Natural killer cell (primary cell): ENCODE results near the gene KIF3A. TPM values are rescaled to one million over a fixed set of nuclear protein-coding genes. Genes with fewer than 3 reads are reported as not detected.

Source experiments
- ATAC-seq, 3 donors: fragments of 150-1000 bp in 2 of 3; fragments of 200-7000 bp in 1 of 3; cut with Tn5 transposase; 1 replicate in 1 of 3; 2 replicates in 2 of 3; pipeline ENCODE4 v1.10.0; 2021; ENCODE audit warnings: mild to moderate bottlenecking in 2 of 3, moderate library complexity in 2 of 3
- DNase-seq, 2 donors: peaks; one replicate each; pipeline versions ENCODE4 v3.0.0 to v3.0.0-alpha.2; 2013 to 2021; ENCODE audit warnings: mixed read lengths in 1 of 2
- H3K27ac ChIP-seq: one replicate; pipeline ENCODE4 v1.5.1; 2013; ENCODE audit warnings: mild to moderate bottlenecking, low read length
- H3K27me3 ChIP-seq: one replicate; pipeline ENCODE4 v1.6.1; 2013; ENCODE audit warnings: low read length; ENCODE audit not compliant: control insufficient read depth, insufficient read depth
- H3K36me3 ChIP-seq: one replicate; pipeline ENCODE4 v1.6.1; 2013; ENCODE audit warnings: low read length; ENCODE audit not compliant: control insufficient read depth, insufficient read depth
- H3K4me1 ChIP-seq: one replicate; pipeline ENCODE4 v1.6.1; 2013; ENCODE audit warnings: low read length; ENCODE audit not compliant: control insufficient read depth, insufficient read depth
- H3K4me3 ChIP-seq: one replicate; pipeline ENCODE4 v1.5.1; 2013; ENCODE audit warnings: low read length
- H3K9me3 ChIP-seq: one replicate; pipeline ENCODE4 v1.6.1; 2013; ENCODE audit warnings: low read length; ENCODE audit not compliant: control insufficient read depth, insufficient read depth
- H3K27ac Mint-ChIP-seq, 2 donors: one replicate each; pipeline ENCODE4 v1.8.0; 2022; ENCODE audit warnings: mild to moderate bottlenecking in 2 of 2, mixed read lengths in 2 of 2, moderate library complexity in 1 of 2
- H3K27me3 Mint-ChIP-seq, 2 donors: one replicate each; pipeline ENCODE4 v1.8.0; 2022; ENCODE audit warnings: low read depth in 2 of 2, mixed read lengths in 2 of 2
- H3K36me3 Mint-ChIP-seq: one replicate; pipeline ENCODE4 v1.8.0; 2022; ENCODE audit warnings: mixed read lengths
- H3K4me1 Mint-ChIP-seq, 2 donors: one replicate each; pipeline ENCODE4 v1.8.0; 2022; ENCODE audit warnings: mixed read lengths in 2 of 2
- H3K4me3 Mint-ChIP-seq: one replicate; pipeline ENCODE4 v1.8.0; 2022; ENCODE audit warnings: mild to moderate bottlenecking, moderate library complexity, mixed read lengths
- H3K9me3 Mint-ChIP-seq, 2 donors: one replicate each; pipeline ENCODE4 v1.8.0; 2022; ENCODE audit warnings: mixed read lengths in 2 of 2
- WGBS: methylation state at CpG from one replicate; pipeline ENCODE4 v1.1.7; 2013; ENCODE audit warnings: missing lambda C conversion rate; ENCODE audit not compliant: insufficient coverage; 5-methylcytosine and 5-hydroxymethylcytosine counted together
- intact Hi-C: fragments of 100-400 bp; cut with micrococcal nuclease; formaldehyde crosslinking; loops from one replicate; pipeline ENCODE4 v1.14.2; 2022
- total RNA-seq, 4 donors: library from RNA; stranded (reverse); fragments of 120-200 nt in 1 of 4; gene quantifications; one replicate each; pipeline versions ENCODE4 v1.2.3 to v1.2.4, GENCODE V29; 2013 to 2022
- TF ChIP-seq, protein P1 (sequence below): fragments of 200-600 bp; IDR thresholded peaks from one replicate; pipeline ENCODE4 v1.8.0; 2022; ENCODE audit warnings: antibody characterized with exemption

KIF3A gene
- total RNA-seq, 3 donors from 2014 or later (not counting 1 experiment from before 2014, with no cell fraction given), result 13.6 to 19.2 (median 18.6) TPM

DNA sequence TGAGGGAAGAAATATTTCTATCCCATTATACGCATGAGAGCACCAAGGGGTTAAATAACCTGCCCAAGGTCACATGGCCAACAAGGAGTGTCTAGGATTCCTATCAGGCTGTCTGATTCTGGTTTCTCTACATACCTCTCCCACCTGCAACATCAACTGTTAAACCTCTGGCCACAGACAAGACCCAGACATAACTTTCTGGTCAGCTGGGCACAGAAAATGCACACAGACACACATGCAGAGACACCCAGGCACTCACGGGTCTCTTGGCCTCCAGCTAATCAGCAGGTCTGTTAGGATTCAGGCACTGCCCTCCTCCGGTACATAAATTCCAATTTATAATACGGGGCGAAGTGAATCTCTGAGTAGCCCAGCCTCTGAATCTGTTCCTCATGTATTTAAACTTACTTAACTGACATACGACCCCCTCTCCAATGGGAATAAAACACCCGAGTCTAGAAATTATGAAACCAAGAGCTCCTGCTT lies 38.2 kb upstream of the KIF3A start:
- H3K27me3 Mint-ChIP-seq, result peaks cover 24 to 25% of the 10 kb centered on the region in 2 donors
- TF ChIP-seq, protein P1, sequence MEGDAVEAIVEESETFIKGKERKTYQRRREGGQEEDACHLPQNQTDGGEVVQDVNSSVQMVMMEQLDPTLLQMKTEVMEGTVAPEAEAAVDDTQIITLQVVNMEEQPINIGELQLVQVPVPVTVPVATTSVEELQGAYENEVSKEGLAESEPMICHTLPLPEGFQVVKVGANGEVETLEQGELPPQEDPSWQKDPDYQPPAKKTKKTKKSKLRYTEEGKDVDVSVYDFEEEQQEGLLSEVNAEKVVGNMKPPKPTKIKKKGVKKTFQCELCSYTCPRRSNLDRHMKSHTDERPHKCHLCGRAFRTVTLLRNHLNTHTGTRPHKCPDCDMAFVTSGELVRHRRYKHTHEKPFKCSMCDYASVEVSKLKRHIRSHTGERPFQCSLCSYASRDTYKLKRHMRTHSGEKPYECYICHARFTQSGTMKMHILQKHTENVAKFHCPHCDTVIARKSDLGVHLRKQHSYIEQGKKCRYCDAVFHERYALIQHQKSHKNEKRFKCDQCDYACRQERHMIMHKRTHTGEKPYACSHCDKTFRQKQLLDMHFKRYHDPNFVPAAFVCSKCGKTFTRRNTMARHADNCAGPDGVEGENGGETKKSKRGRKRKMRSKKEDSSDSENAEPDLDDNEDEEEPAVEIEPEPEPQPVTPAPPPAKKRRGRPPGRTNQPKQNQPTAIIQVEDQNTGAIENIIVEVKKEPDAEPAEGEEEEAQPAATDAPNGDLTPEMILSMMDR, result no peak
- H3K9me3 Mint-ChIP-seq, result no peaks in the 10 kb centered on the region
- DNase-seq (no peak), ATAC-seq (no peak)
- 88% methylated on average over 6 of the region's 7 CpGs for WGBS
- H3K27ac ChIP-seq, result no peak overlapping the region
- H3K36me3 Mint-ChIP-seq, result no peaks in the 10 kb centered on the region
- no peak overlapping the region for H3K4me3 ChIP-seq
- peaks cover 7 to 8% of the 10 kb centered on the region in 2 donors for H3K4me1 Mint-ChIP-seq
- H3K4me3 Mint-ChIP-seq, result peak overlapping the region; percentile 65
- intact Hi-C loops, result no loop called here
- no peaks in the 10 kb centered on the region for H3K9me3 ChIP-seq
- H3K27ac Mint-ChIP-seq, result no peak overlapping the region
- H3K27me3 ChIP-seq, result peaks cover 27% of the 10 kb centered on the region
- peaks cover 18% of the 10 kb centered on the region for H3K4me1 ChIP-seq
- no peaks in the 10 kb centered on the region for H3K36me3 ChIP-seq

DNA sequence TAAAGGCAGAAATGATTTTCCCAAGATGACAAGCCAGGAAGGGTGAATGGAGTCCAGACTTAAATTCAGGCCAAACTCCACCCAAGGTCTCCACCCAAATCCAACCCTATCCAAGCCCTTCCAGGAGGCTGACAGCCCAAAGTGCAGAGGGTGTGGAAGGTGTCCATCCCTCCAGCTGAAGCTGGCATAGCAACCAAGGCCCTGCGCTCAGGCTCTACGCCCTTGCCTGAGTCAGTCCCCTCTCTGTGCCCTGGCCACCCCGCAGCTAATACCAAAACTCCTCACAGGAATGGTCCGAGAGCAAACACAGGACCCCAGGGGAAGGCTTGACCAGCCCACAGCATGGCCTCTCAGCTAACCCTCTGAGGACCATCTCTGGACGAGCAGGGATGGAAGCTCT lies 37.5 kb upstream of the KIF3A start:
- H3K36me3 Mint-ChIP-seq, result no peaks in the 10 kb centered on the region
- Histone ChIP-seq H3K27ac (no peak overlapping the region), H3K4me1 (peaks cover 18% of the 10 kb centered on the region), H3K36me3 (no peaks in the 10 kb centered on the region), H3K27me3 (peaks cover 26% of the 10 kb centered on the region), H3K9me3 (no peaks in the 10 kb centered on the region), H3K4me3 (no peak overlapping the region)
- DNase-seq, result no peak
- peaks cover 21 to 22% of the 10 kb centered on the region in 2 donors for H3K27me3 Mint-ChIP-seq
- H3K9me3 Mint-ChIP-seq, result no peaks in the 10 kb centered on the region
- intact Hi-C loops, result no loop called here
- no peak overlapping the region for H3K27ac Mint-ChIP-seq
- no peak for ATAC-seq
- 94% methylated on average over 5 of the region's 5 CpGs for WGBS
- no peak overlapping the region for H3K4me3 Mint-ChIP-seq
- peaks cover 7 to 8% of the 10 kb centered on the region in 2 donors for H3K4me1 Mint-ChIP-seq
- TF ChIP-seq, protein P1, result no peak

DNA sequence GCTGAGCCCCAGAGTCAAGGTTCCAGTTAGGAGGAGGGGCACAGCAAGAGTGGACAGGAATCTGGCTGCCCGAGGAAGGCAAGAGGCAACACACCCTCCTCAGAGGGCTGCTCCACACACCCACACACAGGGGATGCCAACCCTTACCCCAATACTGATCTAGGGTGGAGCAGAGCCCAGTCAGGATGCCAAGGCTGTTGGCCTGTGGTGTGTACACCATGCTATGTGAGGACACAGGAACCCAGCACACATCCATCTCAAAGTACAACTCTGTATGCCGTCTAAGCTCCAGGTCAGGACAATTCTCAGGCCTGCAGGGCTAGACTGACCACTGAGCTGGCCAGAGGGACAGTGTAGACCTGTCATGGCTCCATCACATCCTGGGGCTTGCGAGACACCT lies 37.1 kb upstream of the KIF3A start:
- no peak for ATAC-seq
- H3K9me3 Mint-ChIP-seq, result no peaks in the 10 kb centered on the region
- intact Hi-C loops, result no loop called here
- H3K4me3 Mint-ChIP-seq, result no peak overlapping the region
- no peak for DNase-seq
- 99% methylated on average over 3 of the region's 3 CpGs for WGBS
- TF ChIP-seq, protein P1, result no peak
- no peak overlapping the region for H3K27ac Mint-ChIP-seq
- H3K36me3 Mint-ChIP-seq, result no peaks in the 10 kb centered on the region
- Histone ChIP-seq H3K4me3 (no peak overlapping the region), H3K4me1 (peaks cover 18% of the 10 kb centered on the region), H3K36me3 (no peaks in the 10 kb centered on the region), H3K27ac (no peak overlapping the region), H3K9me3 (no peaks in the 10 kb centered on the region), H3K27me3 (peaks cover 21% of the 10 kb centered on the region)
- H3K27me3 Mint-ChIP-seq, result peaks cover 16 to 19% of the 10 kb centered on the region in 2 donors
- peaks cover 7 to 8% of the 10 kb centered on the region in 2 donors for H3K4me1 Mint-ChIP-seq
